H1 (cell line): Measurements from ENCODE around the gene CAMK2D. TPM values are rescaled to one million over a fixed set of nuclear protein-coding genes. Genes with fewer than 3 reads are reported as not detected.

Source experiments
- CTCF ChIA-PET: fragments of 300-600 bp; sonication (Branson Sonifier 250); formaldehyde crosslinking; loops from one replicate; lab custom pipeline; 2021; ENCODE audit not compliant: partially characterized antibody; lab: Charles Lee
- POLR2A ChIA-PET: fragments of 300-600 bp; sonication (Branson Sonifier 250); formaldehyde crosslinking; loops from one replicate; lab custom pipeline; 2021; ENCODE audit warnings: inconsistent platforms; ENCODE audit not compliant: partially characterized antibody; lab: Charles Lee
- DNase-seq, 2 experiments: peaks; one replicate each; pipeline versions ENCODE4 v3.0.0 to v3.0.0-alpha.2; 2010 to 2022; ENCODE audit warnings: low spot score in 2 of 2, low read depth in 1 of 2, mixed read lengths in 1 of 2
- FAIRE-seq: peaks from 2 replicates; lab custom pipeline; 2011; peaks lifted over from hg19 to GRCh38; lab: Jason Lieb, UNC
- H2AFZ ChIP-seq: 2 replicates; pipeline ENCODE4 v1.8.1; 2012; ENCODE audit warnings: low read length, inconsistent platforms
- H2AK5ac ChIP-seq: 2 replicates; pipeline ENCODE4 v1.6.1; 2013; ENCODE audit warnings: low read depth, low read length
- H2BK120ac ChIP-seq: replicated peaks from 2 replicates; pipeline ENCODE3; 2013; ENCODE audit warnings: low read depth, low read length, inconsistent platforms
- H2BK12ac ChIP-seq: 2 replicates; pipeline ENCODE4 v1.6.1; 2013; ENCODE audit warnings: low read depth, low read length
- H2BK15ac ChIP-seq: 2 replicates; pipeline ENCODE4 v1.6.1; 2013; ENCODE audit warnings: low read length
- H2BK20ac ChIP-seq: 2 replicates; pipeline ENCODE4 v1.6.1; 2013; ENCODE audit warnings: low read length
- H2BK5ac ChIP-seq: 2 replicates; pipeline ENCODE4 v1.6.1; 2013; ENCODE audit warnings: low read depth, low read length
- H3K14ac ChIP-seq: 2 replicates; pipeline ENCODE4 v1.6.1; 2013; ENCODE audit warnings: inconsistent platforms; ENCODE audit not compliant: insufficient read length
- H3K18ac ChIP-seq: 2 replicates; pipeline ENCODE4 v1.6.1; 2013; ENCODE audit warnings: low read length; ENCODE audit errors: extremely low read depth
- H3K23ac ChIP-seq: 2 replicates; pipeline ENCODE4 v1.6.1; 2013; ENCODE audit warnings: inconsistent platforms; ENCODE audit not compliant: insufficient read length
- H3K23me2 ChIP-seq: 2 replicates; pipeline ENCODE4 v1.6.1; 2013; ENCODE audit warnings: low read depth, low read length
- H3K27ac ChIP-seq: 2 replicates; pipeline ENCODE4 v1.6.1; 2011; ENCODE audit warnings: low read depth, low read length, inconsistent platforms
- H3K27me3 ChIP-seq, 4 experiments: replicated peaks in 1 of 4; 1 replicate in 1 of 4; 2 replicates in 3 of 4; pipeline versions ENCODE4 v1.6.1 to v1.8.1; 2011 to 2013; ENCODE audit warnings: low read length in 3 of 4, mild to moderate bottlenecking in 3 of 4, inconsistent platforms in 2 of 4, mixed read lengths in 2 of 4, moderate library complexity in 1 of 4; ENCODE audit not compliant: control insufficient read depth in 3 of 4, insufficient read depth in 3 of 4; ENCODE audit errors: extremely low read depth in 1 of 4
- H3K36me3 ChIP-seq, 4 experiments: 2 replicates each; pipeline versions ENCODE4 v1.6.1 to v1.8.1; 2011 to 2013; ENCODE audit warnings: mild to moderate bottlenecking in 4 of 4, low read length in 3 of 4, moderate library complexity in 2 of 4, control low read depth in 1 of 4, inconsistent platforms in 1 of 4; ENCODE audit not compliant: insufficient read depth in 4 of 4, control insufficient read depth in 2 of 4
- H3K4ac ChIP-seq: replicated peaks from 2 replicates; pipeline ENCODE3; 2013; ENCODE audit warnings: low read length, low read depth, mixed read lengths, inconsistent platforms; ENCODE audit not compliant: insufficient read length
- H3K4me1 ChIP-seq, 4 experiments: replicated peaks in 1 of 4; 1 replicate in 1 of 4; 2 replicates in 3 of 4; pipeline versions ENCODE4 v1.6.1 to v1.8.1; 2011 to 2013; ENCODE audit warnings: low read length in 3 of 4, inconsistent platforms in 2 of 4, mixed read lengths in 1 of 4; ENCODE audit not compliant: insufficient read depth in 4 of 4, control insufficient read depth in 3 of 4
- H3K4me2 ChIP-seq, 2 experiments: 2 replicates each; pipeline versions ENCODE4 v1.6.1 to v1.8.1; 2011 to 2013; ENCODE audit warnings: low read depth in 2 of 2, low read length in 2 of 2, control low read depth in 1 of 2, inconsistent platforms in 1 of 2, mild to moderate bottlenecking in 1 of 2; ENCODE audit not compliant: insufficient read depth in 1 of 2
- H3K4me3 ChIP-seq, 4 experiments: fragments of 200-600, 300-600 bp in 1 of 4; sonication (generic), shearing (Covaris generic), sonication (Bioruptor Twin) in 1 of 4; 2 replicates each; pipeline versions ENCODE4 v1.5.1 to v1.8.1; 2011 to 2016; ENCODE audit warnings: low read length in 4 of 4, low read depth in 3 of 4, control low read depth in 2 of 4, inconsistent platforms in 2 of 4, mild to moderate bottlenecking in 2 of 4, mixed read lengths in 1 of 4, moderate library complexity in 1 of 4; ENCODE audit not compliant: insufficient read depth in 2 of 4; ENCODE audit errors: extremely low read depth in 1 of 4
- H3K56ac ChIP-seq: replicated peaks from 2 replicates; pipeline ENCODE3; 2013; ENCODE audit warnings: low read depth, mild to moderate bottlenecking, mixed read lengths, low read length, inconsistent platforms; ENCODE audit not compliant: insufficient read length
- H3K79me1 ChIP-seq: 2 replicates; pipeline ENCODE4 v1.6.1; 2013; ENCODE audit warnings: low read depth, low read length, control low read depth
- H3K79me2 ChIP-seq, 2 experiments: 2 replicates each; pipeline versions ENCODE4 v1.6.1 to v1.8.1; 2012 to 2013; ENCODE audit warnings: low read length in 2 of 2, mild to moderate bottlenecking in 2 of 2, inconsistent platforms in 1 of 2; ENCODE audit not compliant: insufficient read depth in 2 of 2, control insufficient read depth in 1 of 2
- H3K9ac ChIP-seq, 4 experiments: replicated peaks in 1 of 4; 1 replicate in 1 of 4; 2 replicates in 3 of 4; pipeline versions ENCODE4 v1.6.1 to v1.8.1; 2011 to 2013; ENCODE audit warnings: low read depth in 3 of 4, low read length in 3 of 4, control low read depth in 2 of 4, mild to moderate bottlenecking in 2 of 4, moderate library complexity in 2 of 4, inconsistent platforms in 1 of 4; ENCODE audit errors: extremely low read depth in 1 of 4
- H3K9me3 ChIP-seq, 2 experiments: 2 replicates each; pipeline versions ENCODE4 v1.6.1 to v1.8.1; 2012 to 2013; ENCODE audit warnings: mild to moderate bottlenecking in 2 of 2, moderate library complexity in 2 of 2, control low read depth in 1 of 2, inconsistent platforms in 1 of 2, low read depth in 1 of 2, low read length in 1 of 2, mixed read lengths in 1 of 2; ENCODE audit not compliant: insufficient read depth in 2 of 2
- H4K20me1 ChIP-seq, 2 experiments: replicated peaks in 1 of 2; 2 replicates each; pipeline versions ENCODE3 to v1.8.1; 2011 to 2013; ENCODE audit warnings: inconsistent platforms in 2 of 2, low read length in 2 of 2, mild to moderate bottlenecking in 1 of 2; ENCODE audit not compliant: insufficient read depth in 2 of 2, control insufficient read depth in 1 of 2
- H4K5ac ChIP-seq: 2 replicates; pipeline ENCODE4 v1.6.1; 2013; ENCODE audit warnings: low read length, low read depth, mixed read lengths, inconsistent platforms; ENCODE audit not compliant: insufficient read length
- H4K8ac ChIP-seq: 2 replicates; pipeline ENCODE4 v1.8.0; 2013; ENCODE audit warnings: mild to moderate bottlenecking, moderate library complexity, low read length, inconsistent platforms; ENCODE audit not compliant: insufficient read depth; ENCODE audit errors: extremely low read depth
- H4K91ac ChIP-seq: replicated peaks from 2 replicates; pipeline ENCODE3; 2013; ENCODE audit warnings: low read length, mixed read lengths, inconsistent platforms; ENCODE audit not compliant: insufficient read length
- WGBS, 2 experiments: shearing (Covaris generic) in 1 of 2; methylation state at CpG; one replicate each; pipeline versions ENCODE4 v1.1.6 to v1.1.7; 2013 to 2015; ENCODE audit warnings: low lambda C conversion rate in 2 of 2, mixed read lengths in 2 of 2, inconsistent platforms in 1 of 2, low coverage in 1 of 2, missing lambda C conversion rate in 1 of 2; ENCODE audit not compliant: insufficient replicate concordance in 2 of 2, insufficient coverage in 1 of 2, insufficient read length in 1 of 2; ENCODE audit errors: extremely low coverage in 1 of 2, missing lambda C conversion rate in 1 of 2; 5-methylcytosine and 5-hydroxymethylcytosine counted together
- polyA plus RNA-seq, 7 experiments: library from polyadenylated mRNA; depleted of rRNA in 3 of 7; stranded (reverse) in 5 of 7; unstranded in 2 of 7; fragments of >200 nt in 5 of 7; fragments of 200-250 nt in 2 of 7; gene quantifications; 1 replicate in 5 of 7; 2 replicates in 1 of 7; 4 replicates in 1 of 7; pipeline versions ENCODE4 v1.2.1 to v1.2.3, GENCODE V29; 2011 to 2013; ENCODE audit warnings: missing spikeins in 2 of 7, mixed read lengths in 2 of 7
- total RNA-seq: library from RNA; stranded (reverse); fragmentation: NEBNext Ultra II Directional; extraction: Animal tissue kit (Norgen Biotek cat#: 25700); gene quantifications from 2 replicates; pipeline ENCODE4 v1.2.1, GENCODE V29; 2021

The CAMK2D gene
- total and polyA plus RNA-seq, 2 of the 8 experiments (the other 6 are each of a cell fraction or from before 2014, with no cell fraction given): 3.2 to 7.0 TPM

DNA sequence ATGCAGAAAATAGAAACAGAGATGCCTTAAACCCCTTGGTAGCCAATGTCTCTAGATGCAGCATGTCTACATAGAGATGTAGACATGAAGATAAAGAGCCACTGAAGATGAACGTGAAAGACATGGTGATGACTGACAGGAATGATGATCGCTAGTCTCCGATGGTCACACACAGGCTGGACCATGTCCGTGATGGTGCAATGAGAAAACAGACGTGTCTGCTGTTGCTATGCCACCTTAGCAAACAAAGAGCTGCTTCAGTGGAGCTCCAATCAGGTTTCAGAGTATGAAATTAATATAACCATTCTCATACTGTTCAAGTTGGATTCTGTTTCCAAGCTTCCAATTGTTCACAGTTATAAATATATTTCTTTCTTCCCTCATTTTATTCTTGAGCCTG lies 256.5 kb downstream of the CAMK2D start:
- Histone ChIP-seq H3K36me3 (no peaks in the 10 kb centered on the region), H3K23me2 (no peaks in the 10 kb centered on the region), H2BK5ac (no peak overlapping the region), H4K8ac (no peak overlapping the region), H4K91ac (no peak overlapping the region), H4K20me1 (no peaks in the 10 kb centered on the region), H3K4me2 (no peak overlapping the region), H2BK120ac (no peak overlapping the region), H3K27ac (no peak overlapping the region; the same call in 1 of the 2 replicates), H2BK20ac (no peak overlapping the region), H3K23ac (no peak overlapping the region), H3K79me1 (no peaks in the 10 kb centered on the region), H3K9ac (no peak overlapping the region), H2AK5ac (no peak overlapping the region), H2BK15ac (no peak overlapping the region), H3K4me1 (no peaks in the 10 kb centered on the region), H4K5ac (no peak overlapping the region), H2BK12ac (no peak overlapping the region), H3K4ac (no peak overlapping the region), H3K56ac (no peak overlapping the region), H3K4me3 (no peak overlapping the region), H2AFZ (no peak overlapping the region), H3K14ac (no peak overlapping the region), H3K9me3 (no peaks in the 10 kb centered on the region), H3K27me3 (no peaks in the 10 kb centered on the region), H3K79me2 (no peaks in the 10 kb centered on the region), H3K18ac (no peak overlapping the region)
- WGBS, 2 experiments: 96% methylated on average over 5 of the region's 5 CpGs; no CpG with 5 or more reads in 1 of the 2 experiments
- POLR2A ChIA-PET: no interaction called here
- CTCF ChIA-PET: interaction anchor here (0.6 to 1.4 kb wide), 3 partner anchors 21 to 1194 kb away, joined by 3 read pairs; no protein-coding TSS in a partner anchor
- DNase-seq (no peak), FAIRE-seq (no peak)
